Measurements from ENCODE around the gene SUMF2. TPM values are rescaled to one million over a fixed set of nuclear protein-coding genes. Genes with fewer than 3 reads are reported as not detected.

SUMF2 gene
- total RNA-seq (2022; extraction: Qiagen RNA extraction; ENCODE audit: low read depth): 107 to 120 TPM (median 114 TPM) in 5 replicates

GRCh38 chr7:56063882-56064625 lies at the start of gene SUMF2:
SUMF2 (plus strand) TSS chr7:56064286; CDS start chr7:56064312, 26 bp downstream.

GRCh38 chr7:56051339-56052191 lies 12.5 kb upstream of the SUMF2 start, which contains the start of the genes CCT6A and PSPH:
CCT6A (plus strand) TSS chr7:56051765; CDS start chr7:56051849, 84 bp downstream.
PSPH (minus strand) TSS chr7:56051444; CDS start chr7:56021212, 30,232 bp downstream.

GRCh38 chr7:56092789-56093531 lies 28.9 kb downstream of the SUMF2 start, which contains the start of gene PHKG1:
PHKG1 (minus strand) TSS chr7:56092952; CDS start chr7:56088941, 4,011 bp downstream.

GRCh38 chr7:56106108-56107073 lies 42.3 kb downstream of the SUMF2 start, which contains the start of gene CHCHD2:
CHCHD2 (minus strand) TSS chr7:56106476; CDS start chr7:56106413, 63 bp downstream.

GRCh38 chr7:56115852-56116538 lies 51.9 kb downstream of the SUMF2 start, which contains the start of gene NUPR2:
NUPR2 (minus strand) TSS chr7:56116417; CDS start chr7:56116314, 103 bp downstream.

Other genes starting within 250 kb of the SUMF2 start
- gene SEPTIN14, start 201.5 kb upstream of the SUMF2 start, total RNA-seq (2022; extraction: Qiagen RNA extraction; ENCODE audit: low read depth): not detected in 5 replicates
- 0.35 to 1.2 TPM (median 0.70 TPM) in 5 replicates for gene ZNF713, start 176.8 kb upstream of the SUMF2 start, total RNA-seq (2022; extraction: Qiagen RNA extraction; ENCODE audit: low read depth)
- gene MRPS17, start 112.4 kb upstream of the SUMF2 start, total RNA-seq (2022; extraction: Qiagen RNA extraction; ENCODE audit: low read depth): 23.6 to 32.1 TPM (median 27.6 TPM) in 5 replicates
- 42.6 to 57.4 TPM (median 47.9 TPM) in 5 replicates for gene NIPSNAP2, start 99.7 kb upstream of the SUMF2 start, total RNA-seq (2022; extraction: Qiagen RNA extraction; ENCODE audit: low read depth)
- 26.1 to 33.1 TPM (median 28.6 TPM) in 5 replicates for gene PSPH, start 12.8 kb upstream of the SUMF2 start, total RNA-seq (2022; extraction: Qiagen RNA extraction; ENCODE audit: low read depth)
- 281 to 310 TPM (median 294 TPM) in 5 replicates for gene CCT6A, start 12.5 kb upstream of the SUMF2 start, total RNA-seq (2022; extraction: Qiagen RNA extraction; ENCODE audit: low read depth)
- 0.39 to 1.2 TPM (median 0.41 TPM) in 5 replicates for gene PHKG1, start 28.7 kb downstream of the SUMF2 start, total RNA-seq (2022; extraction: Qiagen RNA extraction; ENCODE audit: low read depth)
- gene CHCHD2, start 42.2 kb downstream of the SUMF2 start, total RNA-seq (2022; extraction: Qiagen RNA extraction; ENCODE audit: low read depth): 555 to 740 TPM (median 676 TPM) in 5 replicates
- gene NUPR2, start 52.1 kb downstream of the SUMF2 start, total RNA-seq (2022; extraction: Qiagen RNA extraction; ENCODE audit: low read depth): not detected in 5 replicates